GM23248 (cell line): ENCODE measurements around the gene PANX2. TPM values are rescaled to one million over a fixed set of nuclear protein-coding genes. Genes with fewer than 3 reads are reported as not detected.

Experiments
- DNase-seq: peaks from one replicate; pipeline ENCODE4 v3.0.0-alpha.2; 2015
- H2AFZ ChIP-seq: fragments of 200-600 bp; sonication (generic); 2 replicates; pipeline ENCODE4 v1.6.1; 2016; ENCODE audit warnings: antibody characterized with exemption
- H3F3A ChIP-seq: fragments of 200-600 bp; sonication (generic); 2 replicates; pipeline ENCODE4 v1.6.1; 2016; ENCODE audit warnings: mild to moderate bottlenecking, antibody characterized with exemption, mixed run types; ENCODE audit not compliant: insufficient read depth
- H3K27ac ChIP-seq: fragments of 200-600 bp; sonication (generic); 2 replicates; pipeline ENCODE4 v1.5.1; 2016; ENCODE audit warnings: mild to moderate bottlenecking
- H3K27me3 ChIP-seq: fragments of 200-600 bp; sonication (generic); replicated peaks from 2 replicates; pipeline ENCODE4 v1.6.1; 2016; ENCODE audit warnings: mild to moderate bottlenecking; ENCODE audit not compliant: insufficient read depth
- H3K36me3 ChIP-seq: fragments of 200-600 bp; sonication (generic); 2 replicates; pipeline ENCODE4 v1.6.1; 2016; ENCODE audit warnings: low read depth, mild to moderate bottlenecking
- H3K4me1 ChIP-seq: fragments of 200-600 bp; sonication (generic); 2 replicates; pipeline ENCODE4 v1.6.1; 2016; ENCODE audit warnings: mild to moderate bottlenecking; ENCODE audit not compliant: insufficient read depth
- H3K4me2 ChIP-seq: fragments of 200-600 bp; sonication (generic); one replicate; pipeline ENCODE4 v1.6.1; 2016; ENCODE audit warnings: mild to moderate bottlenecking; ENCODE audit not compliant: unreplicated experiment
- H3K4me3 ChIP-seq: fragments of 200-600 bp; sonication (generic); 2 replicates; pipeline ENCODE4 v1.5.1; 2016; ENCODE audit warnings: mild to moderate bottlenecking
- H3K79me2 ChIP-seq: fragments of 200-600 bp; sonication (generic); 2 replicates; pipeline ENCODE4 v1.6.1; 2016; ENCODE audit warnings: mild to moderate bottlenecking; ENCODE audit not compliant: insufficient read depth
- H3K9ac ChIP-seq: fragments of 200-600 bp; sonication (generic); 2 replicates; pipeline ENCODE4 v1.6.1; 2016; ENCODE audit warnings: mild to moderate bottlenecking
- H3K9me2 ChIP-seq: fragments of 200-600 bp; sonication (generic); 2 replicates; pipeline ENCODE4 v1.6.1; 2016; ENCODE audit warnings: mixed run types, mild to moderate bottlenecking, moderate library complexity; ENCODE audit not compliant: insufficient read depth
- H3K9me3 ChIP-seq: fragments of 200-600 bp; sonication (generic); one replicate; pipeline ENCODE4 v1.6.1; 2017; ENCODE audit warnings: low read depth
- H4K20me1 ChIP-seq: fragments of 200-600 bp; sonication (generic); 2 replicates; pipeline ENCODE4 v1.6.0; 2016; ENCODE audit not compliant: insufficient read depth
- EZH2 ChIP-seq: fragments of 200-600 bp; sonication (generic); IDR thresholded peaks from 2 replicates; pipeline ENCODE4 v1.6.1; 2018; ENCODE audit warnings: antibody characterized with exemption, mild to moderate bottlenecking; ENCODE audit not compliant: insufficient read depth, poor library complexity, severe bottlenecking
- EZH2phosphoT487 ChIP-seq: fragments of 200-600 bp; sonication (generic); IDR thresholded peaks from 2 replicates; pipeline ENCODE4 v1.6.1; 2018; ENCODE audit warnings: antibody characterized with exemption, moderate library complexity, mild to moderate bottlenecking, low read depth; ENCODE audit not compliant: insufficient read depth
- WGBS, 2 experiments: methylation state at CpG; one replicate each; pipeline ENCODE4 v1.1.6; 2015 to 2017; ENCODE audit warnings: low lambda C conversion rate in 2 of 2, low coverage in 1 of 2; ENCODE audit errors: missing lambda C conversion rate in 2 of 2; 5-methylcytosine and 5-hydroxymethylcytosine counted together
- in situ Hi-C: fragments of 300-500 bp; cut with MboI; formaldehyde crosslinking; loops from 2 replicates; pipeline ENCODE4 v1.15.0; 2020
- polyA plus RNA-seq: library from polyadenylated mRNA; unstranded; fragments of >200 nt; fragmentation: Nextera tagmentation; extraction: Ambion mirVana; gene quantifications from 2 replicates; pipeline ENCODE4 v1.2.1, GENCODE V29; 2016
- total RNA-seq: library from RNA; depleted of rRNA; stranded (reverse); fragments of >200 nt; shearing (Covaris generic); gene quantifications from 2 replicates; pipeline ENCODE4 v1.2.3, GENCODE V29; 2014

PANX2 gene
- total and polyA plus RNA-seq, 2 experiments from 2014 or later, result 0.18 TPM; not detected in 1

GRCh38 chr22:50141891-50142363, 28.6 kb upstream of the PANX2 start:
- H3K4me3 ChIP-seq, result no peak overlapping the region
- 42 to 51% methylated on average over 11 of the region's 11 CpGs for WGBS, 2 experiments
- in situ Hi-C loops, result no loop called here
- no peak overlapping the region for H3K27ac ChIP-seq
- H3F3A ChIP-seq, result no peaks in the 10 kb centered on the region
- no peak for DNase-seq
- no peaks in the 10 kb centered on the region for H3K79me2 ChIP-seq
- H4K20me1 ChIP-seq, result no peaks in the 10 kb centered on the region
- H3K9ac ChIP-seq, result no peak overlapping the region
- H3K9me2 ChIP-seq, result no peaks in the 10 kb centered on the region
- no peaks in the 10 kb centered on the region for H3K9me3 ChIP-seq
- TF ChIP-seq EZH2phosphoT487, result no peak
- no peak for TF ChIP-seq EZH2
- no peaks in the 10 kb centered on the region for H3K27me3 ChIP-seq
- H3K4me1 ChIP-seq, result no peaks in the 10 kb centered on the region
- no peak overlapping the region for H2AFZ ChIP-seq
- no peaks in the 10 kb centered on the region for H3K36me3 ChIP-seq
- no peak overlapping the region for H3K4me2 ChIP-seq

- Histone ChIP-seq H4K20me1 (no peaks in the 10 kb centered on the region), H3K27ac (no peak overlapping the region), H3K9me3 (no peaks in the 10 kb centered on the region), H3K9me2 (no peaks in the 10 kb centered on the region), H3F3A (no peaks in the 10 kb centered on the region), H3K36me3 (no peaks in the 10 kb centered on the region), H3K9ac (no peak overlapping the region), H3K27me3 (no peaks in the 10 kb centered on the region), H3K4me1 (no peaks in the 10 kb centered on the region), H3K79me2 (no peaks in the 10 kb centered on the region), H2AFZ (no peak overlapping the region), H3K4me3 (no peak overlapping the region), H3K4me2 (no peak overlapping the region)
- DNase-seq, result no peak
- TF ChIP-seq EZH2 (no peak), EZH2phosphoT487 (no peak)
- in situ Hi-C loops, result no loop called here
- WGBS, 2 experiments, result 86 to 90% methylated on average over 7 of the region's 7 CpGs
These were observed 27.4 kb upstream of the PANX2 start for GRCh38 chr22:50143096-50143495.

- in situ Hi-C loops, result no loop called here
These were observed 26.4 kb upstream of the PANX2 start for GRCh38 chr22:50144005-50144614.

GRCh38 chr22:50145721-50146438, 24.7 kb upstream of the PANX2 start:
- Histone ChIP-seq H3K9me2 (no peaks in the 10 kb centered on the region), H3K4me2 (no peak overlapping the region), H3K9ac (no peak overlapping the region), H3F3A (no peaks in the 10 kb centered on the region), H3K36me3 (no peaks in the 10 kb centered on the region), H3K27me3 (no peaks in the 10 kb centered on the region), H2AFZ (no peak overlapping the region), H3K27ac (no peak overlapping the region), H3K4me3 (no peak overlapping the region), H4K20me1 (no peaks in the 10 kb centered on the region), H3K9me3 (no peaks in the 10 kb centered on the region), H3K4me1 (no peaks in the 10 kb centered on the region), H3K79me2 (no peaks in the 10 kb centered on the region)
- no peak for DNase-seq
- 50 to 53% methylated on average over 20 to 25 of the region's 25 CpGs for WGBS, 2 experiments
- in situ Hi-C loops, result no loop called here
- TF ChIP-seq EZH2phosphoT487, result no peak
- no peak for TF ChIP-seq EZH2

More at GRCh38 chr22:50144005-50144614, 26.4 kb upstream of the PANX2 start:
- H2AFZ ChIP-seq, result no peak overlapping the region
- 83% methylated on average over 18 of the region's 18 CpGs for WGBS, 2 experiments
- no peaks in the 10 kb centered on the region for H3F3A ChIP-seq
- H3K36me3 ChIP-seq, result no peaks in the 10 kb centered on the region
- H4K20me1 ChIP-seq, result no peaks in the 10 kb centered on the region
- no peaks in the 10 kb centered on the region for H3K4me1 ChIP-seq
- DNase-seq, result no peak
- H3K4me2 ChIP-seq, result no peak overlapping the region
- no peaks in the 10 kb centered on the region for H3K9me3 ChIP-seq
- H3K9ac ChIP-seq, result no peak overlapping the region
- no peak overlapping the region for H3K27ac ChIP-seq
- H3K27me3 ChIP-seq, result no peaks in the 10 kb centered on the region
- TF ChIP-seq EZH2, result no peak
- TF ChIP-seq EZH2phosphoT487, result no peak
- no peaks in the 10 kb centered on the region for H3K9me2 ChIP-seq
- H3K4me3 ChIP-seq, result no peak overlapping the region
- no peaks in the 10 kb centered on the region for H3K79me2 ChIP-seq
